Right lobe of liver (tissue), 4 donors: Measurements from ENCODE around the gene TRDMT1.

Experiments used
- POLR2A ChIP-seq: fragments of 450-650 bp; IDR thresholded peaks from one replicate; pipeline ENCODE4 v1.6.1; 2017; ENCODE audit warnings: antibody characterized with exemption, mild to moderate bottlenecking
- TF ChIP-seq, protein P1 (sequence below), 4 donors: fragments of 200-600 bp in 3 of 4; fragments of 450-650 bp in 1 of 4; IDR thresholded peaks; one replicate each; pipeline versions ENCODE4 v1.5.1 to v1.8.0; 2016 to 2022; ENCODE audit warnings: antibody characterized with exemption in 4 of 4, mild to moderate bottlenecking in 2 of 4
- donor health status: DM: no; HTN: no; CAD: no.
- donor health status: DM: no; HTN: no; CAD: no.
- donor health status: DM: no; HTN: yes; CAD: no.

DNA sequence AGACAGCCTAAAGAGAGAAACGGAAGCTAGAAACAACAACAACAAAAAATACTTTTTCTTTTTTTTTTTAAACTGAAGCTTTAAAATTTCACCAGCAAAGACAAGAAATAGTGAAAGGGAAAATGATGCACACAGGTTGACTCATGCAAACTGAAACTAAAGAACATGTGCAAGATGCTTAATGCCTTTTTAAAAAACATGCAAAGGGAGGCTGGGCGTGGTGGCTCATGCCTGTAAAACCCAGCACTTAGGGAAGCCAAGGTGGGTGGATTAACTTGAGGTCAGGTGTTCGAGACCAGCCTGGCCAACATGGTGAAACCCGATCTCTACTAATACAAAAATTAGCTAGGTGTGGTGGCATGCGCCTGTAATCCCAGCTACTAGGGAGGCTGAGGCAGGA lies 56.7 kb downstream of the TRDMT1 start:
- TF ChIP-seq, protein P1, sequence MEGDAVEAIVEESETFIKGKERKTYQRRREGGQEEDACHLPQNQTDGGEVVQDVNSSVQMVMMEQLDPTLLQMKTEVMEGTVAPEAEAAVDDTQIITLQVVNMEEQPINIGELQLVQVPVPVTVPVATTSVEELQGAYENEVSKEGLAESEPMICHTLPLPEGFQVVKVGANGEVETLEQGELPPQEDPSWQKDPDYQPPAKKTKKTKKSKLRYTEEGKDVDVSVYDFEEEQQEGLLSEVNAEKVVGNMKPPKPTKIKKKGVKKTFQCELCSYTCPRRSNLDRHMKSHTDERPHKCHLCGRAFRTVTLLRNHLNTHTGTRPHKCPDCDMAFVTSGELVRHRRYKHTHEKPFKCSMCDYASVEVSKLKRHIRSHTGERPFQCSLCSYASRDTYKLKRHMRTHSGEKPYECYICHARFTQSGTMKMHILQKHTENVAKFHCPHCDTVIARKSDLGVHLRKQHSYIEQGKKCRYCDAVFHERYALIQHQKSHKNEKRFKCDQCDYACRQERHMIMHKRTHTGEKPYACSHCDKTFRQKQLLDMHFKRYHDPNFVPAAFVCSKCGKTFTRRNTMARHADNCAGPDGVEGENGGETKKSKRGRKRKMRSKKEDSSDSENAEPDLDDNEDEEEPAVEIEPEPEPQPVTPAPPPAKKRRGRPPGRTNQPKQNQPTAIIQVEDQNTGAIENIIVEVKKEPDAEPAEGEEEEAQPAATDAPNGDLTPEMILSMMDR (IDR thresholded peaks at IDR 0.05) = no peak
- TF ChIP-seq POLR2A = no peak
